ENCODE results near the gene CD99. TPM values are rescaled to one million over a fixed set of nuclear protein-coding genes. Genes with fewer than 3 reads are reported as not detected.
"Not testable (repeated sequence)": the region's sequence is repeated elsewhere in the genome, so short reads cannot be mapped to it uniquely, and the experiment has no call there.

Gene CD99
- total RNA-seq, 1 experiment from 2014 or later, result 463 TPM

GRCh38 chrX:2712428-2712827 is 21.3 kb downstream of the CD99 start:
- Histone ChIP-seq H3K36me3 (peaks cover 66% of the 10 kb centered on the region), H3K27ac (no peak overlapping the region), H3K4me1 (replicated peaks) (peaks cover 35% of the 10 kb centered on the region), H3K4me3 (no peak overlapping the region), H3K9me3 (replicated peaks) (no peaks in the 10 kb centered on the region), H3K27me3 (replicated peaks) (no peaks in the 10 kb centered on the region)
- DNase-seq (ENCODE audit: low read depth in 1 of 2, low spot score in 2 of 2), result no peak

- H3K4me3 ChIP-seq, result no peak overlapping the region
- H3K27ac ChIP-seq, result no peak overlapping the region
- H3K27me3 ChIP-seq (replicated peaks), result no peaks in the 10 kb centered on the region
- H3K9me3 ChIP-seq (replicated peaks), result no peaks in the 10 kb centered on the region
- H3K36me3 ChIP-seq, result peaks cover 68% of the 10 kb centered on the region
- no peak for DNase-seq (ENCODE audit: low read depth in 1 of 2, low spot score in 2 of 2)
- peaks cover 28% of the 10 kb centered on the region for H3K4me1 ChIP-seq (replicated peaks)
These were observed 22.1 kb downstream of the CD99 start for GRCh38 chrX:2712890-2713840.

GRCh38 chrX:2714551-2714950 is 23.5 kb downstream of the CD99 start:
- Histone ChIP-seq H3K9me3 (replicated peaks) (no peaks in the 10 kb centered on the region), H3K4me3 (no peak overlapping the region), H3K36me3 (peaks cover 72% of the 10 kb centered on the region), H3K27ac (no peak overlapping the region), H3K4me1 (replicated peaks) (peaks cover 14% of the 10 kb centered on the region), H3K27me3 (replicated peaks) (no peaks in the 10 kb centered on the region)
- no peak for DNase-seq (ENCODE audit: low read depth in 1 of 2, low spot score in 2 of 2)

GRCh38 chrX:2715066-2715600 is 24.0 kb downstream of the CD99 start:
- Histone ChIP-seq H3K27me3 (replicated peaks) (no peaks in the 10 kb centered on the region), H3K4me3 (no peak overlapping the region), H3K4me1 (replicated peaks) (peaks cover 8% of the 10 kb centered on the region), H3K27ac (no peak overlapping the region), H3K36me3 (peaks cover 78% of the 10 kb centered on the region), H3K9me3 (replicated peaks) (no peaks in the 10 kb centered on the region)
- DNase-seq (ENCODE audit: low read depth in 1 of 2, low spot score in 2 of 2), result no peak

GRCh38 chrX:2717312-2717711 is 26.2 kb downstream of the CD99 start:
- H3K9me3 ChIP-seq (replicated peaks), result no peaks in the 10 kb centered on the region
- H3K27ac ChIP-seq, result no peak overlapping the region
- DNase-seq (ENCODE audit: low read depth in 1 of 2, low spot score in 2 of 2), result no peak
- no peaks in the 10 kb centered on the region for H3K27me3 ChIP-seq (replicated peaks)
- H3K4me3 ChIP-seq, result no peak overlapping the region
- H3K36me3 ChIP-seq, result peaks cover 88% of the 10 kb centered on the region
- no peaks in the 10 kb centered on the region for H3K4me1 ChIP-seq (replicated peaks)

- DNase-seq (ENCODE audit: low read depth in 1 of 2, low spot score in 2 of 2), result no peak
- Histone ChIP-seq H3K9me3 (replicated peaks) (no peaks in the 10 kb centered on the region), H3K36me3 (peaks cover 91% of the 10 kb centered on the region), H3K4me1 (replicated peaks) (no peaks in the 10 kb centered on the region), H3K4me3 (no peak overlapping the region), H3K27me3 (replicated peaks) (no peaks in the 10 kb centered on the region), H3K27ac (no peak overlapping the region)
These were observed 27.7 kb downstream of the CD99 start for GRCh38 chrX:2718821-2719220.

- Histone ChIP-seq H3K36me3 (peaks cover 91% of the 10 kb centered on the region), H3K9me3 (replicated peaks) (no peaks in the 10 kb centered on the region), H3K27me3 (replicated peaks) (no peaks in the 10 kb centered on the region), H3K4me1 (replicated peaks) (no peaks in the 10 kb centered on the region), H3K27ac (no peak overlapping the region), H3K4me3 (no peak overlapping the region)
- no peak for DNase-seq (ENCODE audit: low read depth in 1 of 2, low spot score in 2 of 2)
These were observed 28.8 kb downstream of the CD99 start for GRCh38 chrX:2719774-2720447.

GRCh38 chrX:2723286-2723879 is 32.3 kb downstream of the CD99 start:
- Histone ChIP-seq H3K27ac (no peak overlapping the region), H3K9me3 (replicated peaks) (no peaks in the 10 kb centered on the region), H3K36me3 (peaks cover 90% of the 10 kb centered on the region), H3K4me3 (no peak overlapping the region), H3K27me3 (replicated peaks) (no peaks in the 10 kb centered on the region), H3K4me1 (replicated peaks) (no peaks in the 10 kb centered on the region)
- no peak for DNase-seq (ENCODE audit: low read depth in 1 of 2, low spot score in 2 of 2)

- DNase-seq (ENCODE audit: low read depth in 1 of 2, low spot score in 2 of 2); H3K9me3 ChIP-seq (replicated peaks); H3K4me1 ChIP-seq (replicated peaks); H3K4me3 ChIP-seq; H3K27ac ChIP-seq; H3K27me3 ChIP-seq (replicated peaks): not testable (repeated sequence)
- peaks cover 86% of the 10 kb centered on the region for H3K36me3 ChIP-seq
These were observed 36.2 kb downstream of the CD99 start for GRCh38 chrX:2727264-2727663.

GRCh38 chrX:2732076-2732475 is 41.0 kb downstream of the CD99 start:
- DNase-seq (ENCODE audit: low read depth in 1 of 2, low spot score in 2 of 2), result no peak
- Histone ChIP-seq H3K4me3 (no peak overlapping the region), H3K4me1 (replicated peaks) (no peaks in the 10 kb centered on the region), H3K36me3 (peaks cover 72% of the 10 kb centered on the region), H3K9me3 (replicated peaks) (no peaks in the 10 kb centered on the region), H3K27me3 (replicated peaks) (no peaks in the 10 kb centered on the region), H3K27ac (no peak overlapping the region)

- no peak overlapping the region for H3K27ac ChIP-seq
- peaks cover 66% of the 10 kb centered on the region for H3K36me3 ChIP-seq
- DNase-seq (ENCODE audit: low read depth in 1 of 2, low spot score in 2 of 2), result no peak
- no peaks in the 10 kb centered on the region for H3K27me3 ChIP-seq (replicated peaks)
- no peak overlapping the region for H3K4me3 ChIP-seq
- no peaks in the 10 kb centered on the region for H3K4me1 ChIP-seq (replicated peaks)
- H3K9me3 ChIP-seq (replicated peaks), result no peaks in the 10 kb centered on the region
These were observed 41.6 kb downstream of the CD99 start for GRCh38 chrX:2732649-2733048.

- no peak for DNase-seq (ENCODE audit: low read depth in 1 of 2, low spot score in 2 of 2)
- H3K4me1 ChIP-seq (replicated peaks), result no peaks in the 10 kb centered on the region
- no peaks in the 10 kb centered on the region for H3K27me3 ChIP-seq (replicated peaks)
- H3K4me3 ChIP-seq, result no peak overlapping the region
- no peak overlapping the region for H3K27ac ChIP-seq
- H3K36me3 ChIP-seq, result peaks cover 66% of the 10 kb centered on the region
- no peaks in the 10 kb centered on the region for H3K9me3 ChIP-seq (replicated peaks)
These were observed 42.2 kb downstream of the CD99 start for GRCh38 chrX:2733286-2733685.

- H3K9me3 ChIP-seq (replicated peaks), result no peaks in the 10 kb centered on the region
- no peaks in the 10 kb centered on the region for H3K27me3 ChIP-seq (replicated peaks)
- DNase-seq (ENCODE audit: low read depth in 1 of 2, low spot score in 2 of 2), result no peak
- no peak overlapping the region for H3K27ac ChIP-seq
- H3K36me3 ChIP-seq, result peaks cover 64% of the 10 kb centered on the region
- H3K4me3 ChIP-seq, result no peak overlapping the region
- no peaks in the 10 kb centered on the region for H3K4me1 ChIP-seq (replicated peaks)
These were observed 44.2 kb downstream of the CD99 start for GRCh38 chrX:2735270-2735669.

GRCh38 chrX:2740672-2741071 is 49.6 kb downstream of the CD99 start:
- no peaks in the 10 kb centered on the region for H3K9me3 ChIP-seq (replicated peaks)
- DNase-seq (ENCODE audit: low read depth in 1 of 2, low spot score in 2 of 2), result no peak
- no peak overlapping the region for H3K4me3 ChIP-seq
- peaks cover 48% of the 10 kb centered on the region for H3K36me3 ChIP-seq
- H3K27ac ChIP-seq, result no peak overlapping the region
- H3K4me1 ChIP-seq (replicated peaks), result no peaks in the 10 kb centered on the region
- no peaks in the 10 kb centered on the region for H3K27me3 ChIP-seq (replicated peaks)

All from SJSA1 (cell line).